Measurements from ENCODE around the gene SV2C. TPM values are rescaled to one million over a fixed set of nuclear protein-coding genes. Genes with fewer than 3 reads are reported as not detected.

Gene SV2C
- total RNA-seq, 1 donor from 2014 or later, result 0.48 TPM

DNA sequence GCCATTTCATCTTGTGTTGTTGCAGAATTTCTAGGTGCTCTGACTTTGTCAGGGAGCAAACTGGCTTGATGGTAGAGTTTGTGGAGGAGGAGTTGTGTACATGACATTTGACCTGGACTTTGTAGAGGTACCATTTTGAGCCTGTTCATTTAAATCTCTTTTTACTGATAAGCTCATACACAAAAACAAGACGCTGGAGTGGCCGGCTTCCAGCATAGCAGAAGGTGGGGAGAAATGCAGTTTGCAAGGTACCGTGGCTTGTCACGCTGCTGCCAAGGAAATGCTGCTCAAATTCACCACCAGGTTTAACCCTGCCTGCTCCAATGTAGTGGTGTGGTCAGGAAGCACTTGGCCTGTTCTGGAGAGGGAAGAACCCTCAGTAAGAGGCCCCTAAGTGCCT, 301.0 kb downstream of the SV2C start:
- Mint-ChIP-seq H3K4me1 (ENCODE audit: low read depth) (peaks cover 31% of the 10 kb centered on the region), H3K9me3 (ENCODE audit: low read depth) (no peaks in the 10 kb centered on the region), H3K27ac (no peak overlapping the region), H3K27me3 (no peaks in the 10 kb centered on the region), H3K36me3 (ENCODE audit: insufficient read depth) (no peaks in the 10 kb centered on the region), H3K4me3 (ENCODE audit: low read depth) (no peak overlapping the region)
- TF ChIP-seq, protein P1, sequence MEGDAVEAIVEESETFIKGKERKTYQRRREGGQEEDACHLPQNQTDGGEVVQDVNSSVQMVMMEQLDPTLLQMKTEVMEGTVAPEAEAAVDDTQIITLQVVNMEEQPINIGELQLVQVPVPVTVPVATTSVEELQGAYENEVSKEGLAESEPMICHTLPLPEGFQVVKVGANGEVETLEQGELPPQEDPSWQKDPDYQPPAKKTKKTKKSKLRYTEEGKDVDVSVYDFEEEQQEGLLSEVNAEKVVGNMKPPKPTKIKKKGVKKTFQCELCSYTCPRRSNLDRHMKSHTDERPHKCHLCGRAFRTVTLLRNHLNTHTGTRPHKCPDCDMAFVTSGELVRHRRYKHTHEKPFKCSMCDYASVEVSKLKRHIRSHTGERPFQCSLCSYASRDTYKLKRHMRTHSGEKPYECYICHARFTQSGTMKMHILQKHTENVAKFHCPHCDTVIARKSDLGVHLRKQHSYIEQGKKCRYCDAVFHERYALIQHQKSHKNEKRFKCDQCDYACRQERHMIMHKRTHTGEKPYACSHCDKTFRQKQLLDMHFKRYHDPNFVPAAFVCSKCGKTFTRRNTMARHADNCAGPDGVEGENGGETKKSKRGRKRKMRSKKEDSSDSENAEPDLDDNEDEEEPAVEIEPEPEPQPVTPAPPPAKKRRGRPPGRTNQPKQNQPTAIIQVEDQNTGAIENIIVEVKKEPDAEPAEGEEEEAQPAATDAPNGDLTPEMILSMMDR (IDR thresholded peaks at IDR 0.05; ENCODE audit: unreplicated experiment), result no peak
- no peak for DNase-seq (ENCODE audit: low spot score, unreplicated experiment)

DNA sequence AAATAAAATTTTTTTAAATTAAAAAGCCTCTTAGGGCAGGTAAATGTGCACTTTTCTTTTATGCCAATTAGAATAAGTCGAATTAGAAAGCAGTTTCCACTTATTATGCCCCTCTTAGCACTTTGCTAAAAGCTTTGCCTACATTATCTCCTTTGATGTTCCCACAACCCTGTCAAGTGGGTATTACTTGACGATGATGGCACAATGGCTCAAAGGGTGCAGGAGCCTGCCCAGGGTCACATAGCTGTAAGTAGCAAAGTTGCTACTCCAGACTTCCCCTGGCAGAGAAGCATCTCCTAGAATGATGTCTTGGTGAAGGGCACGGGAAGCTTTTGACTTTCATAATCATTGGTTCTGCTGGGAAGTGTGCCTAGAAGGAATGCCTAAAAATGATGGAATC, 301.5 kb downstream of the SV2C start:
- Mint-ChIP-seq H3K27ac (no peak overlapping the region), H3K36me3 (ENCODE audit: insufficient read depth) (no peaks in the 10 kb centered on the region), H3K4me3 (ENCODE audit: low read depth) (no peak overlapping the region), H3K27me3 (no peaks in the 10 kb centered on the region), H3K9me3 (ENCODE audit: low read depth) (no peaks in the 10 kb centered on the region), H3K4me1 (ENCODE audit: low read depth) (peaks cover 35% of the 10 kb centered on the region)
- TF ChIP-seq, protein P1 (IDR thresholded peaks at IDR 0.05; ENCODE audit: unreplicated experiment), result no peak
- no peak for DNase-seq (ENCODE audit: low spot score, unreplicated experiment)

DNA sequence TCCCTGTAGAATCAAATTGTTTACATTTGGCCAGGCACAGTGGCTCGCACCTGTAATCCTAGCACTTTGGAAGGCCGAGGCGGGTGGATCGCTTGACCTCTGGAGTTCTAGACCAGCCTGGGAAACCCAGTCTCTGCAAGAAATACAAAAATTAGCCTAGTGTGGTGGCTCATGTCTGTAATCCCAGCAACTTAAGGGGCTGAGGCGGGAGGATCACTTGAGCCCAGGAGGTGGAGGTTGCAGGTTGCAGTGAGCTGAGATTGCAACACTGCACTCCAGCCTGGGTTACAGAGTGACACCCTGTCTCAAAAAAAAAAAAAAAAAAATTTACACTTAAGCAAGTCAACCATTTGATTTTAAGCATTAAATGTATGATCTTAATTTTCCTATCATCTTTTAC, 302.4 kb downstream of the SV2C start:
- H3K9me3 Mint-ChIP-seq (ENCODE audit: low read depth), result no peaks in the 10 kb centered on the region
- no peak for DNase-seq (ENCODE audit: low spot score, unreplicated experiment)
- TF ChIP-seq, protein P1 (IDR thresholded peaks at IDR 0.05; ENCODE audit: unreplicated experiment), result no peak
- H3K4me1 Mint-ChIP-seq (ENCODE audit: low read depth), result peaks cover 39% of the 10 kb centered on the region
- H3K36me3 Mint-ChIP-seq (ENCODE audit: insufficient read depth), result no peaks in the 10 kb centered on the region
- H3K27ac Mint-ChIP-seq, result no peak overlapping the region
- no peak overlapping the region for H3K4me3 Mint-ChIP-seq (ENCODE audit: low read depth)
- no peaks in the 10 kb centered on the region for H3K27me3 Mint-ChIP-seq

DNA sequence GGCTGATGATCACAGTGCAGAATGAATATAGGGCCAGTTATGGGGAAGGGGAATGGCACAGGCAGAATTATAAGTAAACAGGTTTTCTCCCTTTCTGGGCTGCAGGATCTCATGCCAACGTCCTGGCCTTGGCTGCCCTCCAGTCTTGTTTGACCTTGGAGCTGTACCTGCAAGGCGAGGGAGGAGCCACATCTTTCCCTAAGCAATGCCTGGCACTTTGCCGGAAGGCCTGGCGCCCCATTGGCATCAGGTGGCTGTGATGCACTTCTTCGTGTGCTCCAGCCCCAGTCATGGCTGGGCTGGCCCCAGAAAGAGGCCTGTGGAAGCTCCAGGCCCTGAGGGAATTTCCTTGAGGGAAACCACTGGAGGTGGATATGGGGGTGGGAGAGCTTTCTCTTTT, 303.2 kb downstream of the SV2C start:
- TF ChIP-seq, protein P1 (IDR thresholded peaks at IDR 0.05; ENCODE audit: unreplicated experiment), result no peak
- H3K27ac Mint-ChIP-seq, result no peak overlapping the region
- peaks cover 37% of the 10 kb centered on the region for H3K4me1 Mint-ChIP-seq (ENCODE audit: low read depth)
- no peaks in the 10 kb centered on the region for H3K9me3 Mint-ChIP-seq (ENCODE audit: low read depth)
- DNase-seq (ENCODE audit: low spot score, unreplicated experiment), result no peak
- no peak overlapping the region for H3K4me3 Mint-ChIP-seq (ENCODE audit: low read depth)
- no peaks in the 10 kb centered on the region for H3K36me3 Mint-ChIP-seq (ENCODE audit: insufficient read depth)
- no peaks in the 10 kb centered on the region for H3K27me3 Mint-ChIP-seq

DNA sequence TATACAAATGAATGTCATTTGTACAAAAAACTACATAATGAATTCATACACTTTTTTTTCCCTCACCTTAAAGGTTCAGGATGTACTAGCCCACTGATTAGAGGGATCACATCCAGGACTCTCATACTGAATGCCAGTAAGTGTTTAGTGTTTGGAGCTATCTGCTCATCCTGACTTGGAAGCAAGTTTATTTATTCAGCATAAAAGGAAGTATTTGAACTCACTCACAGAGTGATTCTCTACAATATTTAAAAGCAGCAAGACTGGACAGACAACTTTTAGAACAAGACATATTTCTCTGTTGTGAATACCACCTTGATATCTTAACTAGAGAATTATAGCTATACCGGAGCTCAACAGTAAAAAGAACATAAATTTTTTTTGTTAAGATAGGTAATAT, 305.1 kb downstream of the SV2C start:
- no peak for DNase-seq (ENCODE audit: low spot score, unreplicated experiment)
- Mint-ChIP-seq H3K36me3 (ENCODE audit: insufficient read depth) (no peaks in the 10 kb centered on the region), H3K27me3 (no peaks in the 10 kb centered on the region), H3K9me3 (ENCODE audit: low read depth) (no peaks in the 10 kb centered on the region), H3K4me3 (ENCODE audit: low read depth) (no peak overlapping the region), H3K27ac (no peak overlapping the region), H3K4me1 (ENCODE audit: low read depth) (peaks cover 44% of the 10 kb centered on the region)
- TF ChIP-seq, protein P1 (IDR thresholded peaks at IDR 0.05; ENCODE audit: unreplicated experiment), result no peak

All from progenitor cell of endocrine pancreas (in vitro differentiated cells).